Inflammatory macrophage treated with lipopolysaccharide for 4 hours (primary cell): Measurements from ENCODE around the gene INPP5D.

Experiments used
- DNase-seq: peaks from one replicate; pipeline ENCODE4 v3.0.0-alpha.2; 2020

INPP5D gene

GRCh38 chr2:233218836-233219235, 158.7 kb downstream of the INPP5D start:
- DNase-seq, result no peak

GRCh38 chr2:233219848-233220247, 159.7 kb downstream of the INPP5D start:
- DNase-seq, result no peak

- peak; percentile 23 for DNase-seq
Observed at GRCh38 chr2:233221378-233222063, 161.4 kb downstream of the INPP5D start.

- peak; percentile 25 for DNase-seq
Observed at GRCh38 chr2:233223059-233223894, 163.1 kb downstream of the INPP5D start.

GRCh38 chr2:233225230-233226068, 165.3 kb downstream of the INPP5D start:
- DNase-seq, result no peak

- DNase-seq, result no peak
Observed at GRCh38 chr2:233226511-233227031, 166.4 kb downstream of the INPP5D start.

- no peak for DNase-seq
Observed at GRCh38 chr2:233227346-233227978, 167.3 kb downstream of the INPP5D start.

- DNase-seq, result no peak
Observed at GRCh38 chr2:233228376-233228775, 168.2 kb downstream of the INPP5D start.

- DNase-seq, result peak; percentile 75
Observed at GRCh38 chr2:233233618-233234230, 173.6 kb downstream of the INPP5D start.

GRCh38 chr2:233234264-233234663, 174.1 kb downstream of the INPP5D start:
- DNase-seq, result no peak

- DNase-seq, result no peak
Observed at GRCh38 chr2:233234996-233235395, 174.9 kb downstream of the INPP5D start.

- DNase-seq, result no peak
Observed at GRCh38 chr2:233235977-233236376, 175.8 kb downstream of the INPP5D start.

- no peak for DNase-seq
Observed at GRCh38 chr2:233236820-233237589, 176.9 kb downstream of the INPP5D start.

- no peak for DNase-seq
Observed at GRCh38 chr2:233240897-233241296, 180.8 kb downstream of the INPP5D start.

- DNase-seq, result no peak
Observed at GRCh38 chr2:233241803-233242202, 181.7 kb downstream of the INPP5D start.

GRCh38 chr2:233242231-233242927, 182.2 kb downstream of the INPP5D start:
- peak; percentile 94 for DNase-seq

- no peak for DNase-seq
Observed at GRCh38 chr2:233243348-233243747, 183.2 kb downstream of the INPP5D start.

GRCh38 chr2:233244818-233245217, 184.7 kb downstream of the INPP5D start:
- peak; percentile 56 for DNase-seq

GRCh38 chr2:233245406-233245805, 185.3 kb downstream of the INPP5D start:
- no peak for DNase-seq

GRCh38 chr2:233247116-233247515, 187.0 kb downstream of the INPP5D start:
- no peak for DNase-seq

- DNase-seq, result no peak
Observed at GRCh38 chr2:233247744-233248143, 187.6 kb downstream of the INPP5D start.
